SU-DHL-6 (cell line): Measurements from ENCODE around the gene C1QL3.

Source experiments
- EZH2phosphoT487 ChIP-seq: fragments of 200-600 bp; sonication (generic), shearing (Covaris generic); conservative IDR thresholded peaks from 2 replicates; pipeline ENCODE4 v1.6.1; 2018; ENCODE audit warnings: mild to moderate bottlenecking, antibody characterized with exemption, low read length, moderate library complexity, mixed read lengths
- TF ChIP-seq, protein P1 (sequence below): fragments of 200-600 bp; sonication (generic); IDR thresholded peaks from one replicate; pipeline ENCODE4 v1.5.1; 2017; ENCODE audit warnings: antibody characterized with exemption, mild to moderate bottlenecking, low read length, moderate library complexity; ENCODE audit not compliant: insufficient read depth, poor library complexity, severe bottlenecking

GRCh38 chr10:16472828-16473227 is 48.9 kb downstream of the C1QL3 start:
- TF ChIP-seq, protein P1, sequence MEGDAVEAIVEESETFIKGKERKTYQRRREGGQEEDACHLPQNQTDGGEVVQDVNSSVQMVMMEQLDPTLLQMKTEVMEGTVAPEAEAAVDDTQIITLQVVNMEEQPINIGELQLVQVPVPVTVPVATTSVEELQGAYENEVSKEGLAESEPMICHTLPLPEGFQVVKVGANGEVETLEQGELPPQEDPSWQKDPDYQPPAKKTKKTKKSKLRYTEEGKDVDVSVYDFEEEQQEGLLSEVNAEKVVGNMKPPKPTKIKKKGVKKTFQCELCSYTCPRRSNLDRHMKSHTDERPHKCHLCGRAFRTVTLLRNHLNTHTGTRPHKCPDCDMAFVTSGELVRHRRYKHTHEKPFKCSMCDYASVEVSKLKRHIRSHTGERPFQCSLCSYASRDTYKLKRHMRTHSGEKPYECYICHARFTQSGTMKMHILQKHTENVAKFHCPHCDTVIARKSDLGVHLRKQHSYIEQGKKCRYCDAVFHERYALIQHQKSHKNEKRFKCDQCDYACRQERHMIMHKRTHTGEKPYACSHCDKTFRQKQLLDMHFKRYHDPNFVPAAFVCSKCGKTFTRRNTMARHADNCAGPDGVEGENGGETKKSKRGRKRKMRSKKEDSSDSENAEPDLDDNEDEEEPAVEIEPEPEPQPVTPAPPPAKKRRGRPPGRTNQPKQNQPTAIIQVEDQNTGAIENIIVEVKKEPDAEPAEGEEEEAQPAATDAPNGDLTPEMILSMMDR = no peak
- no peak for TF ChIP-seq EZH2phosphoT487
